HUES48 (cell line): Measurements from ENCODE around the gene PTPRG.

Experiments
- H3K27ac ChIP-seq: one replicate; pipeline ENCODE4 v1.7.0; 2013; ENCODE audit warnings: low read depth, low read length, inconsistent platforms
- H3K27me3 ChIP-seq: 2 replicates; pipeline ENCODE4 v1.6.1; 2013; ENCODE audit warnings: mild to moderate bottlenecking, low read length; ENCODE audit not compliant: control insufficient read depth, insufficient read depth
- H3K36me3 ChIP-seq: 2 replicates; pipeline ENCODE4 v1.6.1; 2013; ENCODE audit warnings: low read length; ENCODE audit not compliant: control insufficient read depth, insufficient read depth
- H3K4me1 ChIP-seq: 2 replicates; pipeline ENCODE4 v1.6.1; 2013; ENCODE audit warnings: mild to moderate bottlenecking, low read length; ENCODE audit not compliant: control insufficient read depth, insufficient read depth
- H3K4me3 ChIP-seq: 2 replicates; pipeline ENCODE4 v1.5.1; 2013; ENCODE audit warnings: mild to moderate bottlenecking, low read depth, low read length
- H3K9ac ChIP-seq: 2 replicates; pipeline ENCODE4 v1.6.1; 2013; ENCODE audit warnings: mild to moderate bottlenecking, low read depth, low read length, moderate library complexity
- H3K9me3 ChIP-seq: 2 replicates; pipeline ENCODE4 v1.6.1; 2013; ENCODE audit warnings: low read length; ENCODE audit not compliant: control insufficient read depth, insufficient read depth

Gene PTPRG

DNA sequence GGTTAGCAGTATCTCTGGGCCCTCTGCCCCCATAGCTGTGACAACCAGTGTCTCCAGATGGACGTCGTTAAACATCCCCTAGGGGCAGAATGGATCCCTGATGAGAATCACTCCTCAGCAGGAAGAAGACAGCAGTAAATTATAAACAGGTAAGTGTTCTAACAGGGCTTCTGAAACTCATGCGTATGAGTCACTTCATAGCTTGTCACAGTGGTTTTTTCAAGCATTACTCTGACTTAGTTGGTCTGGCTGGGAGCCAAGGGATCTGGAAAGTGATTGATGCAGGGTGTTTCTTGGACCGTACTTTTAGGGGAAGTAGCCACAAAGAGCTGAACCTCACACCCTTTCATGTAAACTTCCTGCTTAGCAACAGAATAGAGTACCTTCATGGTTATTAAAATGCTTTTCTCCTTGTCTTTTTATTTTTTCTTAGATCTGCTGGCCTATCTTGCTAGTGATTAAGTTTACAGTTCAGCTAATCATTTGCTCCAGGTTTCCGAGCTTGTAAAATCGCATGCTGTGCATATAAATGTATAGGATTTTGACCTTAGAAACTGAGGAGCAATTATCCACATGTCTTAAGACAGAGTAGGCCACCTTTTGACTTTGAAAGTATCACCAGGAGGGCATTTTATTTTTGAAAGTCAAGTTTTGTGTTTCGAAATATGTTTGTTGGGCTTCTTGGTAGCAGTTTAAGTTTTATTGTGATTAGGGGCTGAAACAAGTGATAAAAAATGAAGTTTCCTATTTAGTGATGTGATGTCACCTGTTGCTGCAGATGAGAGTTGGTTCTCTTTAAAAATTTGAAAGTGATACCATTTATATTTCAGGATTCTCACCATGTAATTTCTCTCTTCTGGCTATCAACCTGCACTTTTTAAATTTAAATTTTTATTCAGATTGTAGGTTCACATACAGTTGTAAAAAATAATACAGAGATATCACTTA, 333.9 kb downstream of the PTPRG start:
- Histone ChIP-seq H3K9me3 (no peaks in the 10 kb centered on the region), H3K27ac (peak overlapping the region; percentile 72), H3K4me1 (peaks cover 50% of the 10 kb centered on the region), H3K4me3 (no peak overlapping the region; the same call in 1 of the 2 replicates), H3K27me3 (no peaks in the 10 kb centered on the region), H3K9ac (no peak overlapping the region; the same call in 1 of the 2 replicates), H3K36me3 (no peaks in the 10 kb centered on the region)

- Histone ChIP-seq H3K27ac (no peak overlapping the region), H3K36me3 (no peaks in the 10 kb centered on the region), H3K4me3 (no peak overlapping the region), H3K9ac (no peak overlapping the region), H3K4me1 (peaks cover 45% of the 10 kb centered on the region), H3K27me3 (no peaks in the 10 kb centered on the region), H3K9me3 (no peaks in the 10 kb centered on the region)
Measured at GRCh38 chr3:61896251-61896650, 334.9 kb downstream of the PTPRG start.

GRCh38 chr3:61897848-61898247, 336.5 kb downstream of the PTPRG start:
- peaks cover 46% of the 10 kb centered on the region for H3K4me1 ChIP-seq
- H3K9me3 ChIP-seq: no peaks in the 10 kb centered on the region
- no peak overlapping the region for H3K9ac ChIP-seq
- H3K36me3 ChIP-seq: no peaks in the 10 kb centered on the region
- no peak overlapping the region for H3K4me3 ChIP-seq
- H3K27me3 ChIP-seq: no peaks in the 10 kb centered on the region
- no peak overlapping the region for H3K27ac ChIP-seq

- Histone ChIP-seq H3K27me3 (no peaks in the 10 kb centered on the region), H3K4me3 (no peak overlapping the region), H3K4me1 (peaks cover 48% of the 10 kb centered on the region), H3K9ac (no peak overlapping the region), H3K9me3 (no peaks in the 10 kb centered on the region), H3K36me3 (no peaks in the 10 kb centered on the region), H3K27ac (no peak overlapping the region)
Measured at GRCh38 chr3:61899700-61900462, 338.5 kb downstream of the PTPRG start.

DNA sequence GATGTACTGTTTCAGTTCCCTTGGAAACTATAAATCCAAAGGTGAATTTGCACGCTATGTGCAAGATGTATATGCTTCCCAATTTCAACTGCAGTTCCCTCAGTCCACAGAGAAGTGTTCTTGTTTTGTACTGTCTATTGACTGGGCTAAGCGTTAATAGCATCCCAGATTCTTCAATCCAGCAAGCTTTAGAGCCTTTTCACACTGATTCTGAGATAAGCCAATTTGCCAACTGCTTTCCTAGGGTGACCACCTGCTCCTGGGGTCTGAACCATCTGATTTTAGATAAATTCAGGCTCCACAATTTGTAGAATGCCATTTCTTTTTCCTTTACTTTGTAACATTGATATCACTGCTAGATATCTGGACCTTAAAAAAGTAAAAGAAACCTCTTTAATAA, 340.1 kb downstream of the PTPRG start:
- H3K27ac ChIP-seq: no peak overlapping the region
- H3K4me3 ChIP-seq: no peak overlapping the region
- H3K9me3 ChIP-seq: no peaks in the 10 kb centered on the region
- H3K27me3 ChIP-seq: no peaks in the 10 kb centered on the region
- no peak overlapping the region for H3K9ac ChIP-seq
- peaks cover 39% of the 10 kb centered on the region for H3K4me1 ChIP-seq
- no peaks in the 10 kb centered on the region for H3K36me3 ChIP-seq

DNA sequence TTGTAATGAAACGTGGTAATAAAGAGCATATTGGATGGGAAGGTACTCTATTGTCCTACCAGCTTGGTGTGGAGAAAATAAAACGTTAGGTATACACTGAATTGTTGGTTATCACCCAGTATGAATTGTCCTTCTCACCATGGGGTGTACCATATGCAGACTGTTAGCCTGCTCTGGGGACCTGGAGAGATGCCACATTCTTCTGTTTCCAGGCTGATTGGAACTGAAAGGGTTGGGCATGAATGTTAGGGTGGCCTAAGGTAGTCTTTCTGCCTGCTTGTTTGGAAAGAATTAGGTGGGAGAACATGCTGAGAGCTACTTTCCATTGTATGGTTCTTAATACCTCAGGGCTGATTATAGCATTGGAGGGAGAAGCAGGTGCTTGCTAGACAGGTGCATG, 340.6 kb downstream of the PTPRG start:
- no peaks in the 10 kb centered on the region for H3K36me3 ChIP-seq

GRCh38 chr3:61903074-61903473, 341.7 kb downstream of the PTPRG start:
- Histone ChIP-seq H3K4me3 (no peak overlapping the region), H3K9me3 (no peaks in the 10 kb centered on the region), H3K36me3 (no peaks in the 10 kb centered on the region), H3K27ac (no peak overlapping the region), H3K9ac (no peak overlapping the region), H3K27me3 (no peaks in the 10 kb centered on the region), H3K4me1 (peaks cover 39% of the 10 kb centered on the region)

More for the DNA sequence above, 340.6 kb downstream of the PTPRG start:
- H3K4me3 ChIP-seq: no peak overlapping the region
- no peaks in the 10 kb centered on the region for H3K27me3 ChIP-seq
- no peak overlapping the region for H3K9ac ChIP-seq
- H3K4me1 ChIP-seq: peaks cover 39% of the 10 kb centered on the region
- no peaks in the 10 kb centered on the region for H3K9me3 ChIP-seq
- no peak overlapping the region for H3K27ac ChIP-seq

- Histone ChIP-seq H3K4me1 (peaks cover 47% of the 10 kb centered on the region), H3K27ac (peak overlapping the region; percentile 6), H3K9me3 (no peaks in the 10 kb centered on the region), H3K36me3 (no peaks in the 10 kb centered on the region), H3K4me3 (no peak overlapping the region), H3K27me3 (no peaks in the 10 kb centered on the region), H3K9ac (no peak overlapping the region; the same call in 1 of the 2 replicates)
Measured at GRCh38 chr3:61903931-61904657, 342.7 kb downstream of the PTPRG start.

GRCh38 chr3:61907210-61907795, 345.9 kb downstream of the PTPRG start:
- no peak overlapping the region for H3K9ac ChIP-seq
- H3K4me3 ChIP-seq: no peak overlapping the region
- no peaks in the 10 kb centered on the region for H3K27me3 ChIP-seq
- no peaks in the 10 kb centered on the region for H3K36me3 ChIP-seq
- H3K9me3 ChIP-seq: no peaks in the 10 kb centered on the region
- peaks cover 61% of the 10 kb centered on the region for H3K4me1 ChIP-seq
- H3K27ac ChIP-seq: no peak overlapping the region

DNA sequence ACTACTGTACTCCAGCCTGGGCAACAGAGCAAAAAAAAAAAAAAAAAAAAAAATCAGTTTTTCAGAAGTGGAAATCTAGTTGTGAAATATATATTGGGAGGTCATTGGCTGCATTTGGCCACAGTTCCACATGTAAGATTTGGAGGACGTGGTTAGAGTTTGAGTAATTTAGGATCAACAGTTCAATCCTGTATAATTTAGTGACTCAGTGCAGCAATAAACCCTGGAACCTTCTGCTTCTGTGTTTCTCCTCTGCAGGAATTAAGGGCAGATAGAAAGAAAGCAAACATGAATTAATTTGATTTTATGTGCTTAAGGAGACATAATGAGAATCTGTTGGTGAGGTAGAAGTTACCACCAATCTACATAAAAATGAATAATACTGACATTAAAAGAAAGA, 347.0 kb downstream of the PTPRG start:
- no peaks in the 10 kb centered on the region for H3K9me3 ChIP-seq
- no peak overlapping the region for H3K27ac ChIP-seq
- no peak overlapping the region for H3K4me3 ChIP-seq
- no peaks in the 10 kb centered on the region for H3K27me3 ChIP-seq
- peaks cover 64% of the 10 kb centered on the region for H3K4me1 ChIP-seq
- no peaks in the 10 kb centered on the region for H3K36me3 ChIP-seq
- H3K9ac ChIP-seq: no peak overlapping the region
